ENCODE data around the gene ASB15.

ASB15 gene

DNA sequence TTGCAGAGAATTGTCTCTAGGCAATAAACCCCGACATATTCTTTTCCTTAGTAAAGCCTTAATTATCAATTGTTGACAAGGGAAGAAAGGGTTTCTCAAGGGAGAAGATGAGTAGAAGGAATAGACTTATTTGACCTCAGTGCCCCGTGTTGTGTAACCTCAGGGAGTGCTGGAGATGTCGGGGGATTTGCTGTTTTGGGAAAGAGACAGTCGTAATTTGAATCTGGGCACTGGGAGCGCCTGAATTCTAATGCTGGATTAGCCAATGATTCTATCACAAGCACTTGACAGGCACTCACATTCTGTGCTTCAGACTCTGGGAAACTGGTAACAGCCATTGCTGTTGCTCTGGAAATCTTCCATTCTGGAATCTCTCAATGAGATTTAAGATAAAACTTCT, 40.3 kb downstream of the ASB15 start:
- DNase-seq = no peak
- CTCF ChIA-PET = no interaction called here
- Histone ChIP-seq H3K4me3 (ENCODE audit: control insufficient read depth in 1 of 7, extremely low read depth in 1 of 7, insufficient read depth in 4 of 7, low read depth in 2 of 7, low read length in 6 of 7) (no peak overlapping the region), H3K36me3 (ENCODE audit: control insufficient read depth in 4 of 4, insufficient read depth in 4 of 4, low read length in 3 of 4) (no peaks in the 10 kb centered on the region), H3K27ac (ENCODE audit: insufficient read depth in 1 of 2, low read depth in 1 of 2, low read length in 2 of 2, poor library complexity in 1 of 2, severe bottlenecking in 2 of 2) (no peak overlapping the region), H3K27me3 (replicated peaks in 2 of 5; ENCODE audit: control insufficient read depth in 4 of 5, insufficient read depth in 5 of 5, low read length in 4 of 5) (peaks cover 0 to 11% (median 6%) of the 10 kb centered on the region in 5 experiments), H3K4me1 (ENCODE audit: control extremely low read depth in 1 of 4, control insufficient read depth in 4 of 4, insufficient read depth in 4 of 4, low read length in 3 of 4) (no peaks in the 10 kb centered on the region), H3K9me3 (ENCODE audit: control extremely low read depth in 1 of 5, control insufficient read depth in 4 of 5, insufficient read depth in 2 of 5, low read depth in 1 of 5, low read length in 4 of 5) (no peaks in the 10 kb centered on the region)
- POLR2A ChIA-PET = no interaction called here
- 95% methylated on average over 4 of the region's 5 CpGs for WGBS (ENCODE audit: insufficient coverage)

- WGBS (ENCODE audit: insufficient coverage) = 11% methylated on average over 1 of the region's 6 CpGs
- Histone ChIP-seq H3K9me3 (ENCODE audit: control extremely low read depth in 1 of 5, control insufficient read depth in 4 of 5, insufficient read depth in 2 of 5, low read depth in 1 of 5, low read length in 4 of 5) (no peaks in the 10 kb centered on the region), H3K27ac (ENCODE audit: insufficient read depth in 1 of 2, low read depth in 1 of 2, low read length in 2 of 2, poor library complexity in 1 of 2, severe bottlenecking in 2 of 2) (no peak overlapping the region), H3K36me3 (ENCODE audit: control insufficient read depth in 4 of 4, insufficient read depth in 4 of 4, low read length in 3 of 4) (no peaks in the 10 kb centered on the region), H3K4me3 (ENCODE audit: control insufficient read depth in 1 of 7, extremely low read depth in 1 of 7, insufficient read depth in 4 of 7, low read depth in 2 of 7, low read length in 6 of 7) (no peak overlapping the region), H3K27me3 (replicated peaks in 2 of 5; ENCODE audit: control insufficient read depth in 4 of 5, insufficient read depth in 5 of 5, low read length in 4 of 5) (peaks cover 0 to 7% (median 4%) of the 10 kb centered on the region in 5 experiments), H3K4me1 (ENCODE audit: control extremely low read depth in 1 of 4, control insufficient read depth in 4 of 4, insufficient read depth in 4 of 4, low read length in 3 of 4) (no peaks in the 10 kb centered on the region)
- ChIA-PET CTCF (no interaction called here), POLR2A (interaction anchor here (0.6 kb wide), 1 partner anchor 301 kb away, joined by 3 read pairs; no protein-coding TSS in a partner anchor)
- DNase-seq = peak in 2 of 3 donors; percentile 13 to 20
Observed at GRCh38 chr7:123643495-123644441, 42.1 kb downstream of the ASB15 start.

- no peaks in the 10 kb centered on the region for H3K9me3 ChIP-seq (ENCODE audit: control extremely low read depth in 1 of 5, control insufficient read depth in 4 of 5, insufficient read depth in 2 of 5, low read depth in 1 of 5, low read length in 4 of 5)
- CTCF ChIA-PET = no interaction called here
- H3K27ac ChIP-seq (ENCODE audit: insufficient read depth in 1 of 2, low read depth in 1 of 2, low read length in 2 of 2, poor library complexity in 1 of 2, severe bottlenecking in 2 of 2) = no peak overlapping the region
- no peak for DNase-seq
- WGBS (ENCODE audit: insufficient coverage) = 67% methylated on average over 1 of the region's 3 CpGs
- POLR2A ChIA-PET = no interaction called here
- H3K4me1 ChIP-seq (ENCODE audit: control extremely low read depth in 1 of 4, control insufficient read depth in 4 of 4, insufficient read depth in 4 of 4, low read length in 3 of 4) = no peaks in the 10 kb centered on the region
- H3K36me3 ChIP-seq (ENCODE audit: control insufficient read depth in 4 of 4, insufficient read depth in 4 of 4, low read length in 3 of 4) = no peaks in the 10 kb centered on the region
- H3K27me3 ChIP-seq (replicated peaks in 2 of 5; ENCODE audit: control insufficient read depth in 4 of 5, insufficient read depth in 5 of 5, low read length in 4 of 5) = peaks cover 0 to 8% (median 4%) of the 10 kb centered on the region in 5 experiments
- H3K4me3 ChIP-seq (ENCODE audit: control insufficient read depth in 1 of 7, extremely low read depth in 1 of 7, insufficient read depth in 4 of 7, low read depth in 2 of 7, low read length in 6 of 7) = no peak overlapping the region
Observed at GRCh38 chr7:123645516-123645915, 43.9 kb downstream of the ASB15 start.

GRCh38 chr7:123647106-123647730, 45.6 kb downstream of the ASB15 start:
- POLR2A ChIA-PET = no interaction called here
- Histone ChIP-seq H3K9me3 (ENCODE audit: control extremely low read depth in 1 of 5, control insufficient read depth in 4 of 5, insufficient read depth in 2 of 5, low read depth in 1 of 5, low read length in 4 of 5) (no peaks in the 10 kb centered on the region), H3K4me3 (ENCODE audit: control insufficient read depth in 1 of 7, extremely low read depth in 1 of 7, insufficient read depth in 4 of 7, low read depth in 2 of 7, low read length in 6 of 7) (no peak overlapping the region), H3K36me3 (ENCODE audit: control insufficient read depth in 4 of 4, insufficient read depth in 4 of 4, low read length in 3 of 4) (no peaks in the 10 kb centered on the region), H3K4me1 (ENCODE audit: control extremely low read depth in 1 of 4, control insufficient read depth in 4 of 4, insufficient read depth in 4 of 4, low read length in 3 of 4) (no peaks in the 10 kb centered on the region), H3K27me3 (replicated peaks in 2 of 5; ENCODE audit: control insufficient read depth in 4 of 5, insufficient read depth in 5 of 5, low read length in 4 of 5) (peaks cover 0 to 8% (median 4%) of the 10 kb centered on the region in 5 experiments), H3K27ac (ENCODE audit: insufficient read depth in 1 of 2, low read depth in 1 of 2, low read length in 2 of 2, poor library complexity in 1 of 2, severe bottlenecking in 2 of 2) (no peak overlapping the region)
- 98% methylated on average over 4 of the region's 7 CpGs for WGBS (ENCODE audit: insufficient coverage)
- CTCF ChIA-PET = no interaction called here
- no peak for DNase-seq

GRCh38 chr7:123649964-123650363, 48.3 kb downstream of the ASB15 start:
- H3K36me3 ChIP-seq (ENCODE audit: control insufficient read depth in 4 of 4, insufficient read depth in 4 of 4, low read length in 3 of 4) = no peaks in the 10 kb centered on the region
- no peak overlapping the region for H3K27ac ChIP-seq (ENCODE audit: insufficient read depth in 1 of 2, low read depth in 1 of 2, low read length in 2 of 2, poor library complexity in 1 of 2, severe bottlenecking in 2 of 2)
- ChIA-PET CTCF (no interaction called here), POLR2A (no interaction called here)
- no peak overlapping the region for H3K4me3 ChIP-seq (ENCODE audit: control insufficient read depth in 1 of 7, extremely low read depth in 1 of 7, insufficient read depth in 4 of 7, low read depth in 2 of 7, low read length in 6 of 7)
- no peaks in the 10 kb centered on the region for H3K4me1 ChIP-seq (ENCODE audit: control extremely low read depth in 1 of 4, control insufficient read depth in 4 of 4, insufficient read depth in 4 of 4, low read length in 3 of 4)
- no peaks in the 10 kb centered on the region for H3K9me3 ChIP-seq (ENCODE audit: control extremely low read depth in 1 of 5, control insufficient read depth in 4 of 5, insufficient read depth in 2 of 5, low read depth in 1 of 5, low read length in 4 of 5)
- H3K27me3 ChIP-seq (replicated peaks in 2 of 5; ENCODE audit: control insufficient read depth in 4 of 5, insufficient read depth in 5 of 5, low read length in 4 of 5) = peaks cover 0 to 3% (median 0%) of the 10 kb centered on the region in 5 experiments
- 100% methylated on average over 1 of the region's 2 CpGs for WGBS (ENCODE audit: insufficient coverage)
- no peak for DNase-seq

DNA sequence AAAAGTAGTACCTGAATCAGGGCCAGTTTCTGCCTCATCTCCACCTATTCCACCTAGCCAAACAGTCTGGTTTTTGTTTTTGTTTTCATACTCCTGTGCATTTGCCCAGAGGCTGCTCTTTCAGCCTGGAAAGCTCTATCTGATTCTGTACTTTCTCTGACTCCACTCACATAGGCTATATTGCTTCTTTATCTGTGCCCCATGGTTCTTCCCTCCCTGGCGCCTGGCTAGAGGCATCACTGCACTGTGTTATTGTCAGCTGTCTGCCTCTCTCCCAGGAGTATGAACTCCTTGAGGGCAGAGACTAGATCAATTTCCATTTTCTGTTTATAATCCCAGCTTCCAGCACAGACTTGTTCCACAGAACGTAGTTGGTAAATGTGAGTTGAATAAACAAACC, 49.0 kb downstream of the ASB15 start:
- POLR2A ChIA-PET = no interaction called here
- H3K27me3 ChIP-seq (replicated peaks in 2 of 5; ENCODE audit: control insufficient read depth in 4 of 5, insufficient read depth in 5 of 5, low read length in 4 of 5) = peaks cover 0 to 2% (median 0%) of the 10 kb centered on the region in 5 experiments
- H3K9me3 ChIP-seq (ENCODE audit: control extremely low read depth in 1 of 5, control insufficient read depth in 4 of 5, insufficient read depth in 2 of 5, low read depth in 1 of 5, low read length in 4 of 5) = no peaks in the 10 kb centered on the region
- H3K36me3 ChIP-seq (ENCODE audit: control insufficient read depth in 4 of 4, insufficient read depth in 4 of 4, low read length in 3 of 4) = no peaks in the 10 kb centered on the region
- DNase-seq = no peak
- no peak overlapping the region for H3K27ac ChIP-seq (ENCODE audit: insufficient read depth in 1 of 2, low read depth in 1 of 2, low read length in 2 of 2, poor library complexity in 1 of 2, severe bottlenecking in 2 of 2)
- no CpG with 5 or more reads among the region's 2 CpGs for WGBS (ENCODE audit: insufficient coverage)
- CTCF ChIA-PET = no interaction called here
- no peaks in the 10 kb centered on the region for H3K4me1 ChIP-seq (ENCODE audit: control extremely low read depth in 1 of 4, control insufficient read depth in 4 of 4, insufficient read depth in 4 of 4, low read length in 3 of 4)
- H3K4me3 ChIP-seq (ENCODE audit: control insufficient read depth in 1 of 7, extremely low read depth in 1 of 7, insufficient read depth in 4 of 7, low read depth in 2 of 7, low read length in 6 of 7) = no peak overlapping the region

DNA sequence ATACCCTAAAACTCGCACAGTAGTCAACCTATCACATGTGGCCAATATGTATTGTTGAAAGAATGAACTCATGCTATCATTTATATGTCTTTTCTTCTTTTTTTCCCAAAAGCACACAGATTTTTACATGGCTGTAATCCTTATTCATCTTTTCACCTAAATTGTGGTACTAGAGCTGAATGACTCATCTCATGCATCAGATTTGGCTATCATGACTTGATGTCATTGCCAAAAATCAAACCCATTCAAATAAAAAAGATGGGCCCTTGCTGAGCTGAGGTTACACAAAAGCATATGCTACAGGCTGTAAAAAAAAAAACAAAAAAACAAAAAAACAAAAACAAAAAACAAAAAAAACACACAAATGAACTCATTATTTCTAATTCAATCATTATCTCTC, 50.8 kb downstream of the ASB15 start:
- DNase-seq = no peak
- WGBS (ENCODE audit: insufficient coverage) = no CpG with 5 or more reads among the region's 1 CpG
- Histone ChIP-seq H3K4me3 (ENCODE audit: control insufficient read depth in 1 of 7, extremely low read depth in 1 of 7, insufficient read depth in 4 of 7, low read depth in 2 of 7, low read length in 6 of 7) (no peak overlapping the region), H3K9me3 (ENCODE audit: control extremely low read depth in 1 of 5, control insufficient read depth in 4 of 5, insufficient read depth in 2 of 5, low read depth in 1 of 5, low read length in 4 of 5) (no peaks in the 10 kb centered on the region), H3K4me1 (ENCODE audit: control extremely low read depth in 1 of 4, control insufficient read depth in 4 of 4, insufficient read depth in 4 of 4, low read length in 3 of 4) (no peaks in the 10 kb centered on the region), H3K27me3 (replicated peaks in 2 of 5; ENCODE audit: control insufficient read depth in 4 of 5, insufficient read depth in 5 of 5, low read length in 4 of 5) (peaks cover 0 to 2% (median 0%) of the 10 kb centered on the region in 5 experiments), H3K27ac (ENCODE audit: insufficient read depth in 1 of 2, low read depth in 1 of 2, low read length in 2 of 2, poor library complexity in 1 of 2, severe bottlenecking in 2 of 2) (no peak overlapping the region), H3K36me3 (ENCODE audit: control insufficient read depth in 4 of 4, insufficient read depth in 4 of 4, low read length in 3 of 4) (no peaks in the 10 kb centered on the region)
- CTCF ChIA-PET = no interaction called here
- POLR2A ChIA-PET = no interaction called here
